Vagina (tissue), 2 donors: ENCODE data around the gene ACSL3.

ENCODE experiments used
- CTCF ChIP-seq, 3 experiments: fragments of 450-650 bp in 2 of 3; fragments of 200-600 bp in 1 of 3; sonication (generic) in 1 of 3; IDR thresholded peaks; one replicate each; pipeline ENCODE4 v1.5.1; 2017 to 2019; ENCODE audit warnings: antibody characterized with exemption in 3 of 3, mild to moderate bottlenecking in 2 of 3, moderate library complexity in 2 of 3
- POLR2A ChIP-seq, 2 donors: fragments of 450-650 bp; IDR thresholded peaks; one replicate each; pipeline ENCODE4 v1.6.1; 2017; ENCODE audit warnings: antibody characterized with exemption in 2 of 2, mild to moderate bottlenecking in 2 of 2, moderate library complexity in 2 of 2

- TF ChIP-seq POLR2A (IDR thresholded peaks at IDR 0.05) (no peak), CTCF (IDR thresholded peaks at IDR 0.05) (no peak)
Measured at GRCh38 chr2:222936705-222937104, 75.9 kb downstream of the ACSL3 start.
